IMR-90 (cell line): Measurements from ENCODE around the gene VPREB3. TPM values are rescaled to one million over a fixed set of nuclear protein-coding genes. Genes with fewer than 3 reads are reported as not detected.

Experiments used
- ATAC-seq: fragments of 200-7000 bp; cut with Tn5 transposase; 2 replicates; pipeline ENCODE4 v1.9.1; 2020; ENCODE audit warnings: low read depth, mild to moderate bottlenecking, moderate library complexity
- BruUV-seq: library from RNA; stranded (reverse); fragments of 400-500 nt; replicated peaks from 2 replicates; lab custom pipeline; 2021; lab: Mats Ljungman, UMichigan
- CTCF ChIA-PET: fragments of 300-600 bp; formaldehyde crosslinking; extraction: SDS; loops from one replicate; lab custom pipeline; 2021; ENCODE audit warnings: antibody characterized with exemption; lab: Yijun Ruan, JAX
- POLR2A ChIA-PET: fragments of 300-600 bp; sonication (Branson Sonifier 250); formaldehyde crosslinking; loops from one replicate; lab custom pipeline; 2022; ENCODE audit warnings: antibody characterized with exemption; ENCODE audit not compliant: unreplicated experiment; lab: Charles Lee
- DNase-seq: peaks from one replicate; pipeline ENCODE4 v3.0.0; 2013
- H2AFZ ChIP-seq: replicated peaks from 2 replicates; pipeline ENCODE3; 2013; ENCODE audit warnings: low read length, mild to moderate bottlenecking; ENCODE audit not compliant: poor library complexity
- H2AK5ac ChIP-seq: 2 replicates; pipeline ENCODE4 v1.6.1; 2013; ENCODE audit warnings: low read depth, low read length, inconsistent platforms
- H2AK9ac ChIP-seq: replicated peaks from 2 replicates; pipeline ENCODE3; 2013; ENCODE audit warnings: mild to moderate bottlenecking, low read depth, low read length, moderate library complexity; ENCODE audit not compliant: poor library complexity
- H2BK120ac ChIP-seq: 2 replicates; pipeline ENCODE4 v1.6.1; 2013; ENCODE audit warnings: low read depth, low read length, inconsistent platforms
- H2BK15ac ChIP-seq: 3 replicates; pipeline ENCODE4 v1.6.1; 2013; ENCODE audit warnings: low read depth, low read length, inconsistent platforms
- H2BK20ac ChIP-seq: 2 replicates; pipeline ENCODE4 v1.6.1; 2013; ENCODE audit warnings: low read depth, mild to moderate bottlenecking, inconsistent platforms, low read length, moderate library complexity
- H2BK5ac ChIP-seq: 2 replicates; pipeline ENCODE4 v1.6.1; 2013; ENCODE audit warnings: mild to moderate bottlenecking, low read depth, low read length, inconsistent platforms; ENCODE audit not compliant: poor library complexity, severe bottlenecking
- H3K14ac ChIP-seq: replicated peaks from 2 replicates; pipeline ENCODE4 v1.6.1; 2013; ENCODE audit warnings: low read depth, low read length, inconsistent platforms
- H3K18ac ChIP-seq: 2 replicates; pipeline ENCODE4 v1.6.1; 2013; ENCODE audit warnings: low read depth, low read length, control low read depth
- H3K23ac ChIP-seq: 2 replicates; pipeline ENCODE4 v1.6.1; 2013; ENCODE audit warnings: low read depth, low read length, inconsistent platforms
- H3K27ac ChIP-seq: 2 replicates; pipeline ENCODE4 v1.5.1; 2013; ENCODE audit warnings: mild to moderate bottlenecking, control low read depth, low read length; ENCODE audit not compliant: insufficient read depth
- H3K27me3 ChIP-seq: 2 replicates; pipeline ENCODE4 v1.6.1; 2013; ENCODE audit warnings: low read length; ENCODE audit not compliant: control insufficient read depth, insufficient read depth
- H3K36me3 ChIP-seq: 2 replicates; pipeline ENCODE4 v1.6.1; 2013; ENCODE audit warnings: low read length, mixed read lengths; ENCODE audit not compliant: control insufficient read depth, insufficient read depth
- H3K4ac ChIP-seq: 2 replicates; pipeline ENCODE4 v1.6.1; 2013; ENCODE audit warnings: low read depth, low read length, inconsistent platforms
- H3K4me1 ChIP-seq: 2 replicates; pipeline ENCODE4 v1.6.1; 2013; ENCODE audit warnings: low read length, mixed read lengths; ENCODE audit not compliant: control insufficient read depth, insufficient read depth
- H3K4me2 ChIP-seq: 2 replicates; pipeline ENCODE4 v1.6.1; 2013; ENCODE audit warnings: low read depth, mild to moderate bottlenecking, control low read depth, low read length, moderate library complexity
- H3K4me3 ChIP-seq: 2 replicates; pipeline ENCODE4 v1.5.1; 2013; ENCODE audit warnings: low read depth, mild to moderate bottlenecking, control low read depth, low read length, moderate library complexity; ENCODE audit not compliant: insufficient read depth
- H3K56ac ChIP-seq: 2 replicates; pipeline ENCODE4 v1.6.1; 2013; ENCODE audit warnings: low read length, inconsistent platforms; ENCODE audit not compliant: insufficient read depth; ENCODE audit errors: extremely low read depth
- H3K79me1 ChIP-seq, 2 experiments: 2 replicates each; pipeline ENCODE4 v1.6.1; 2013; ENCODE audit warnings: low read length in 2 of 2, inconsistent platforms in 1 of 2, low read depth in 1 of 2
- H3K9ac ChIP-seq: 2 replicates; pipeline ENCODE4 v1.6.1; 2013; ENCODE audit warnings: low read depth, low read length, control low read depth
- H3K9me1 ChIP-seq: 2 replicates; pipeline ENCODE4 v1.6.1; 2013; ENCODE audit warnings: low read length, inconsistent platforms; ENCODE audit not compliant: insufficient read depth
- H3K9me3 ChIP-seq: 2 replicates; pipeline ENCODE4 v1.6.1; 2013; ENCODE audit warnings: low read length; ENCODE audit not compliant: control insufficient read depth, insufficient read depth
- H4K20me1 ChIP-seq: 2 replicates; pipeline ENCODE4 v1.6.1; 2013; ENCODE audit warnings: low read length, inconsistent platforms; ENCODE audit not compliant: insufficient read depth
- H4K5ac ChIP-seq: 2 replicates; pipeline ENCODE4 v1.6.1; 2013; ENCODE audit warnings: mild to moderate bottlenecking, low read depth, low read length, control low read depth
- H4K8ac ChIP-seq, 2 experiments: 2 replicates each; pipeline ENCODE4 v1.6.1; 2013; ENCODE audit warnings: low read depth in 2 of 2, low read length in 2 of 2, control low read depth in 1 of 2, inconsistent platforms in 1 of 2
- H4K91ac ChIP-seq: 2 replicates; pipeline ENCODE4 v1.6.1; 2013; ENCODE audit warnings: low read depth, low read length, inconsistent platforms; ENCODE audit not compliant: insufficient read depth
- CHD1 ChIP-seq: IDR thresholded peaks from 2 replicates; pipeline ENCODE4 v1.6.1; 2012; ENCODE audit warnings: low read depth, low read length, improper control_type of control experiment
- CTCF ChIP-seq: conservative IDR thresholded peaks from 2 replicates; pipeline ENCODE4 v1.5.1; 2012; ENCODE audit warnings: mild to moderate bottlenecking, low read depth, low read length, improper control_type of control experiment
- FOS ChIP-seq: fragments of 150-350 bp; IDR thresholded peaks from 2 replicates; pipeline ENCODE4 v1.6.1; 2016; ENCODE audit warnings: low read depth, low read length
- MAFK ChIP-seq: IDR thresholded peaks from 2 replicates; pipeline ENCODE4 v1.6.1; 2012; ENCODE audit warnings: low read depth, low read length, improper control_type of control experiment
- MAZ ChIP-seq: IDR thresholded peaks from 2 replicates; pipeline ENCODE4 v1.6.1; 2012; ENCODE audit warnings: low read depth, mild to moderate bottlenecking, low read length, improper control_type of control experiment, moderate library complexity, borderline replicate concordance
- MXI1 ChIP-seq: IDR thresholded peaks from 2 replicates; pipeline ENCODE4 v1.6.1; 2012; ENCODE audit warnings: low read depth, mild to moderate bottlenecking, low read length, moderate library complexity, borderline replicate concordance
- NFE2L2 ChIP-seq: fragments of 150-350 bp; IDR thresholded peaks from 2 replicates; pipeline ENCODE4 v1.6.1; 2016; ENCODE audit warnings: low read depth, mild to moderate bottlenecking, low read length
- RCOR1 ChIP-seq: IDR thresholded peaks from 2 replicates; pipeline ENCODE4 v1.6.1; 2012; ENCODE audit warnings: mild to moderate bottlenecking, low read length, improper control_type of control experiment; ENCODE audit not compliant: insufficient replicate concordance
- RFX5 ChIP-seq: IDR thresholded peaks from 2 replicates; pipeline ENCODE4 v1.8.0; 2012; ENCODE audit warnings: low read depth, mild to moderate bottlenecking, low read length, moderate library complexity
- SMC3 ChIP-seq: fragments of 150-350 bp; IDR thresholded peaks from 2 replicates; pipeline ENCODE4 v1.6.1; 2016; ENCODE audit warnings: low read depth, mild to moderate bottlenecking, antibody characterized with exemption, low read length, moderate library complexity
- USF2 ChIP-seq: fragments of 150-350 bp; IDR thresholded peaks from 2 replicates; pipeline ENCODE4 v1.6.1; 2017; ENCODE audit warnings: mild to moderate bottlenecking, antibody characterized with exemption, low read length, low read depth
- WGBS, 2 experiments: methylation state at CpG; one replicate each; pipeline versions ENCODE4 v1.1.5 to v1.1.7; 2013; ENCODE audit warnings: missing lambda C conversion rate in 2 of 2; ENCODE audit not compliant: insufficient read length in 1 of 2; ENCODE audit errors: extremely low coverage in 2 of 2; 5-methylcytosine and 5-hydroxymethylcytosine counted together
- dilution Hi-C: fragments of 300-500 bp; cut with HindIII; formaldehyde crosslinking; loops from one replicate; pipeline ENCODE4 v1.14.3; 2018; ENCODE audit warnings: low sequenced_read_pairs; ENCODE audit not compliant: unreplicated experiment
- in situ Hi-C: fragments of 300-500 bp; cut with MboI; formaldehyde crosslinking; loops from 3 replicates; pipeline ENCODE4 v1.14.3; 2019; ENCODE audit warnings: low sequenced_read_pairs, inconsistent platforms, mixed read lengths
- intact Hi-C: fragments of 100-400 bp; cut with micrococcal nuclease; formaldehyde crosslinking; loops from 2 replicates; pipeline ENCODE4 v1.10.0; 2022
- polyA plus RNA-seq, 3 experiments: library from polyadenylated mRNA; depleted of rRNA; stranded (reverse); fragments of >200 nt; gene quantifications; 2 replicates each; pipeline ENCODE4 v1.2.3, GENCODE V29; 2012; ENCODE audit warnings: low replicate concordance in 1 of 3
- total RNA-seq: library from RNA; depleted of rRNA; stranded (reverse); fragments of >200 nt; gene quantifications from 2 replicates; pipeline ENCODE4 v1.2.3, GENCODE V29; 2012

Gene VPREB3
- total and polyA plus RNA-seq, 2 of the 4 experiments (the other 2 are of a cell fraction), result not detected

- dilution Hi-C loops, result no loop called here
- intact Hi-C loops, result loop anchor here (5.0 kb wide), 1 partner anchor 227 kb away; no protein-coding TSS in a partner anchor
- H4K20me1 ChIP-seq, result no peaks in the 10 kb centered on the region
- H3K23ac ChIP-seq, result no peak overlapping the region
- TF ChIP-seq FOS, result no peak
- TF ChIP-seq MAFK, result no peak
- no peak for TF ChIP-seq MXI1
- no peak for TF ChIP-seq CHD1
- no peak for TF ChIP-seq NFE2L2
- no peak for TF ChIP-seq USF2
- no peak for TF ChIP-seq MAZ
- TF ChIP-seq CTCF, result no peak
- TF ChIP-seq RCOR1, result no peak
- no peak for TF ChIP-seq RFX5
- TF ChIP-seq SMC3, result no peak
- no TSS peak for BruUV-seq
- peaks cover 7% of the 10 kb centered on the region for H3K9me1 ChIP-seq
- no peak overlapping the region for H2BK5ac ChIP-seq
- no peak overlapping the region for H4K8ac ChIP-seq
- no peaks in the 10 kb centered on the region for H3K27me3 ChIP-seq
- H3K56ac ChIP-seq, result no peak overlapping the region
- H3K4ac ChIP-seq, result no peak overlapping the region
- H2AK9ac ChIP-seq, result peak overlapping the region; percentile 57
- H3K4me1 ChIP-seq, result peaks cover 18% of the 10 kb centered on the region; the same call in 1 of the 2 replicates
- H3K18ac ChIP-seq, result no peak overlapping the region
- H3K9ac ChIP-seq, result no peak overlapping the region
- ChIA-PET POLR2A (no interaction called here), CTCF (interaction anchor here (0.6 to 2.0 kb wide), 3 partner anchors 16 to 118 kb away, joined by 3 to 6 read pairs (median 3); no protein-coding TSS in a partner anchor)
- H3K36me3 ChIP-seq, result no peaks in the 10 kb centered on the region
- no peak overlapping the region for H4K91ac ChIP-seq
- no peak overlapping the region for H2BK15ac ChIP-seq
- H3K4me3 ChIP-seq, result no peak overlapping the region
- peak overlapping the region; percentile 33 for H2AFZ ChIP-seq
- H3K27ac ChIP-seq, result no peak overlapping the region
- H2BK20ac ChIP-seq, result no peak overlapping the region
- H3K4me2 ChIP-seq, result no peak overlapping the region
- DNase-seq, result no peak
- H2AK5ac ChIP-seq, result no peak overlapping the region
- H4K5ac ChIP-seq, result no peak overlapping the region
- peaks cover 0 to 7% of the 10 kb centered on the region in 2 experiments; a peak in 1 of 4 replicates for H3K79me1 ChIP-seq
- WGBS, 2 experiments, result 100% methylated on average over 2 of the region's 6 CpGs; no CpG with 5 or more reads in 1 of the 2 experiments
- in situ Hi-C loops, result no loop called here
- H3K9me3 ChIP-seq, result no peaks in the 10 kb centered on the region
- H3K14ac ChIP-seq, result no peak overlapping the region
- no peak for ATAC-seq
- H2BK120ac ChIP-seq, result no peak overlapping the region
These were observed 15.2 kb upstream of the VPREB3 start for GRCh38 chr22:23769321-23769965.
